ENCODE data around the gene BCL2L11.

BCL2L11 gene

DNA sequence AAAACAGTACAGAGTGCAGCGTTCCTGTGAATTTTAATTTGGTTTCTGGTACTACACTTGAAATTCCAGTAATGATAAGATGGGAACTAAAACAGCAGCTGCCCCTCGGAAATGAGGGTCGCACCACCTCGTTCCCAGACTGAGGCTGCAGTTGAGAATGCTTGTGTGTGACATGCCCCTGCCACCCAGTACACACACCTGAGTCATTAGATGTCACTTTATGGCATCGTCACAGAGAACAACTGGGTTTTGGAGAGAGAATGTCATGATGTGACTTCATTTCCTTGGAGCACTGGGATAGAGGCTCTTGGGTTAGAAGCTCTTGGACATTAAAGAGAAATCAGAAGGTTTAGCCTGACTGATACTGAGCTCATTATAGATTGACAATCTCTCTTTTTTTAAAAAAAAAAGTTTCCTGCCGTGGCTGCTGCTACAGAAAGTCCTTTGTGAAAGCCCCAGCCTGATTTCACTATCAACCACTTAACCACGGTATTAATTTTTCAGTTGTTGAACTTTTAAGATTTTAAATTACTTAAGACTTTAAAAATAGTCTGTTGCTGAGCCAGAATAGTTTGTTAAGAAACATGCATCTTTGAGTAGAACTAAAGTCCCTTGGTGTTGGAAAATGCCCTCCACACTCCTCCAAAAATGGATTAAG, 24.5 kb downstream of the BCL2L11 start:
- no peak for DNase-seq

DNA sequence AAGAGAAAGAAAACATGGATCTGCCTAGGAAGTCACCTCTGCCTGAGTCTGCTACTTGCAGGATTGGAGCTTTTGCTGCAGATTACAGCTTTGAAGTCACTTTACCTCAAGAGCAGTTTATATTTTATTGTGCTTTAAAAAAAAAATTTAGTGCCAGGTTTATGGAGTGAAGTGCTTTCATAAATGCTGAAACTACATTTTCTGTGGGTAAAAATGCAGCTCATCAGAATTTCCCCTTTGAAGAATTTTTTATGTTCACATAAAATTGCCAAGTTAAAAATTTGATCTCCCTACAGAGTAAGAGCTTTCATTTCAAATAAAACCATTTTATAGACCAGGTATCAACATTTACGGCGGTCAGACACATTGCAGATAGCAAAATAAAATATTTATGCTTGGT, 25.2 kb downstream of the BCL2L11 start:
- no peak for DNase-seq

- DNase-seq, result no peak
These were observed 27.6 kb downstream of the BCL2L11 start for GRCh38 chr2:111148225-111148873.

GRCh38 chr2:111148925-111149324, 28.2 kb downstream of the BCL2L11 start:
- DNase-seq, result no peak

DNA sequence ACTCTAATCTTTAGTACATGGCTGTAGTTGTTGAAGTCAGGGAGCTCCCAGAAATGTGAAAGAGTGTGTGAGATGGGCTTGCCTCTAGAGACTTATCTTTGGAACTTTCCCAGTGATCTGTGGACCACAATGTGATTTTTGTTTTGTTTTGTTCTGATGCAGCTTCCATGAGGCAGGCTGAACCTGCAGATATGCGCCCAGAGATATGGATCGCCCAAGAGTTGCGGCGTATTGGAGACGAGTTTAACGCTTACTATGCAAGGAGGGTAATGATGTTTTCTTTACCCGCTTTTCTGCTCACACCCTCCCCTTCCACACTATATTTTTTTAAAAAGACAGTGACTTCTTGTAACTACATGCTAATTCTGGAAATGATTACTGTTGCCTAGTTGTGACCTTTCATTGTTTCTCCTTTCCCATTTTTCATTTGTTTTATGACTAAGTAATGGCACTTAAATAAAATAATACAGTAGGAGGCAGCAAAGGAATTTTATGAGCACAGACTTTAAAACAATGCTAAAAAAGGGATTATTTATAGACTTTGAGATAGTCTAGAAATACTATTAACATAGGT, 29.3 kb downstream of the BCL2L11 start:
- DNase-seq, result no peak

GRCh38 chr2:111154758-111155157, 34.0 kb downstream of the BCL2L11 start:
- no peak for DNase-seq

DNA sequence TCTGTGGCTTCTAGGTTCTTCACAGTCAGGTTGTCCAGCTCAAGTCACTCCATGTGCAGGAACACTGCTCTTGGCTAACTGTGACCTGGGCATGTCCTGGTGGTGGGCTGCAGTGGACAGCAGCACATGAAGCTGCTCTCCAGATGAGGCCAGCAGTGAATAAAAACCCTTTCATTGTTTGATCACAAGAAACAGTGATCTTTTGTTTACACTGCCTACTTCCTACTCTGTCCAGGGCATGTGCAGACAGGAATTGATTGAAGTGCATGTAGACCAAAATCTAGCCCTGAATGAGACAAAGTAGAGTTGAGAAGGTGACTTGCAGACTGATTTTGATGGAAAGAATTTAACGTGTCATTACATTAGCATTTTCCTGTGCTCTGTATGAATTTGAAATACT, 34.9 kb downstream of the BCL2L11 start:
- DNase-seq, result no peak

- no peak for DNase-seq
These were observed 35.8 kb downstream of the BCL2L11 start for GRCh38 chr2:111156529-111156928.

DNA sequence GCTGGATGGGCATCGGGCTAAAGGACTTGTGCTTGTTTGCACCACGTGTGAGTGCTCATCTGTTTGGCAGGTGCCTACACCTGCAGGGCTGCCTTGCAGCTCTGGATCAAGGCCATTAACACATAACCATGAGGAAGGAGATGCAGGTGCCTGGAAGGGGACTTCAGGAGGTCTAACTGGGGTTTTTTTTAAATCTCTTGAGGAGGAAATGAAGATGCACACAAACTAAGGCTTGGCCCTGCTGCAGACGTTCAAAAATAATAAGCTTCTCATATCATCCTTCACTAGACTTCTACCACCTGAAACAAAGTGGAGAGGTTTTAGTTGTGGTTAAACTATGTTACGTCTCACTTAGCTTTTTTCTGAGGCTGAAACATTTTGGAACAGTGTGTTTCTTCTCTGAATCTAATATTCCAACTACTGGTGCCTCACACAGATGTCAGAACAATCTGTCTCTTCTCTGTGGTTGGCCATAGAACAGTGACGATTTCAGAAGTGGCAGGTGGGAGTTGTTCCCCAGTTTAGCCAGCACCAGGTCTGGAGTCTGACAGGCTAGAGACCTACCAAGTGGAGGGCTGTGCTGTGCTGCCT, 36.5 kb downstream of the BCL2L11 start:
- no peak for DNase-seq

GRCh38 chr2:111157798-111158197, 37.1 kb downstream of the BCL2L11 start:
- DNase-seq, result no peak

DNA sequence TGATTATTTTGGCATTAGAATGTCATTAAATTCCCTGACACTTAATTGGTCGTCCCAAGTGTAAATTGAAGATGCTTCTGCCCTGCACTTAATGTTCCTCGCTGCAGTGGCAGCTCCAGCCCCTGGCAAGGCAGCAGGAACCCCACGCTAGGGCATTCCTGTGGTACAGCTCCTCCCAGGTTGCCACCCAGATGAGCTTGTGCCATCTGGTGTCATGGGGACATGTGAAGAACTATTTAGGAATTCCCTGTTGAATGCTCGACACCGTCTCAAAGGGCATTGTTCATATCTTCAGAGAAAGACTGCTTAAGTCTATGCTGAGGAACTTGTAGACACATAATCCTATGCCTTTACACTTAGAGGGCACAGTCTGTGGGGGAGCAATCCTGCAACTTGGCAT, 38.9 kb downstream of the BCL2L11 start:
- no peak for DNase-seq

DNA sequence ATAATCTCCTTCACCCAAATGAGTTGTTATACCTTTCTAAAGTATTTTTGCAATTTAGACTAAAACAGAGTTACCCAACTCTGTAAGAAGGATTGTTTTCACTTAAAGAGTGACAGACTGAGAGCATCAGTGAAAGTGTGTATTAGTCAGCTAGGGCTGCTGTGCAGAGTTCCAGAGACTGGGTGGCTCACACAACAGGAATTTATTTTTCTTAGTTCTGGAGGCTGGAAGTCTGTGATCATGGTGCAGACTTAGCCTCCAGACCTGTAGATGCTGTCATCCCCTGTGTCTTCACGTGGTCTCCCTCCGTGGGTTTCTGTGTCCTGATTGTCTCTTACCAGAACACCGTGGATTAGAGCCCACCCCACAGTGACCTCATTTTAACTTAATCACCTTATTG, 40.0 kb downstream of the BCL2L11 start:
- no peak for DNase-seq

GRCh38 chr2:111161971-111162370, 41.3 kb downstream of the BCL2L11 start:
- DNase-seq, result no peak

DNA sequence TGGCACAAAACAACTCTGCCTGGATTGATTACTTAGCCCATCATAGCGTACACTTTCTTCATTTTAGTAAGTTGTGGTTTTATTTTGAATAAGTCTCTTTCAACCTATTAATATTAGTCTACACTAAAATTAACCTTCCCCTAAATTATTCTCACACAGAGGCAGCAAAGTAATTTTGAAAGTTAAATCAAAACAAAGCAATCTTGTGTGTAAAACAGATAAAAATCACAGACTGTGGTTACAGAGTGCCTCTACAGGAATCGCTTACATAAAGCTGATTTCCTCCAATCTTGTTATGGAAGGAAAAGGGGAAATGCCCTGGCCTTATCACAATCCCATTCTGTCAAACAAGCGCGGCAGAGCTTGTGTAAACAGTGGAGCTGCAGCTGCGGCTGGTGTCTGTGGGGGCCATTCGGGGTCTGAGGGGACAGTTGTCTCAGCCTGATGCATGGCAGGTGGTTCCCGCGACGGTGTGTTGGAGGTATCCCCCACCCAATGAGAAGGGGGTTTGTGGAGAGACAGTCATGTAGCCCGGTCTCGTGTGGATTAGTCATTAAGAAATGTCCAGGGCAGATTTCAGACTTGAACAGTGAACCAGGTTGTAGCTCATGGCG, 42.1 kb downstream of the BCL2L11 start:
- no peak for DNase-seq

- no peak for DNase-seq
These were observed 43.4 kb downstream of the BCL2L11 start for GRCh38 chr2:111164078-111164477.

- DNase-seq, result no peak
These were observed 44.4 kb downstream of the BCL2L11 start for GRCh38 chr2:111165084-111165483.

- DNase-seq, result no peak
These were observed 45.4 kb downstream of the BCL2L11 start for GRCh38 chr2:111166115-111166514.

DNA sequence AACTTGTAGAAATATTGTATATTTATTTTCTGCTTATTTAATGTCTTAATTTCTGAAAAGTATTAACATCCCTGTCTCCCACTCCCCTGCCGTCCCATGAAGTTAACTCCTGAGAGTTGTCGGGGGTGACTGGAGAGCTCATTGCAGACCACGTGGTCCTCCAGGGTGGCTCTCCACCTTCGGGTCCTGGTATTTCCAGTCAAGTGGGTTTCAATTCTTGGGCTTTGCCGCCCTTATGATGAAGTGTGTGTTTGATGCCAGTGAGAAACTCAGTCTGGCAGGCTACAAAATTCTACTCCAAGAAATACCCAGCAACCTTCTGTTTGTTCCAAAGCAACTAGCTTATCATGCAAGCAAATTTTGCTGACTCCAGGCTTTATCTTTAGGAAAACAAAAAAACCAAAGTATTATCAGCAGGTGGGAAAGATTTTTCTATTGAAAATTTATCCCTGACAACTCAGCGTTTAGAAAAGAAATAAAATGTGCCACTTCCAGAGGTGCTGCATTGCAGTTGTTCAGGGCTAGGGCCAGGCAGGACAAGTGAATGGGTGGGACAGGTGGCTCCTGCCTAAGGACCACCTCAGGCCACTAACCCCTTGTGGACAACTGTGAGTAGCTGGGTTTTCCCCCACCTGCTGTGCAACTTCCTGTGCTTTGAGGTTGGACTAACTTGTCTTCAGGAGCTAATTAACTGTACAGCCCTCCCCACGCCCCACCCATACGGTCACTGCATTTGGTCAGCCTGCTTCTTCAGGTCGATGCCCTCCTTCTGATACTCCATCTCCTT, 46.6 kb downstream of the BCL2L11 start:
- DNase-seq, result no peak

DNA sequence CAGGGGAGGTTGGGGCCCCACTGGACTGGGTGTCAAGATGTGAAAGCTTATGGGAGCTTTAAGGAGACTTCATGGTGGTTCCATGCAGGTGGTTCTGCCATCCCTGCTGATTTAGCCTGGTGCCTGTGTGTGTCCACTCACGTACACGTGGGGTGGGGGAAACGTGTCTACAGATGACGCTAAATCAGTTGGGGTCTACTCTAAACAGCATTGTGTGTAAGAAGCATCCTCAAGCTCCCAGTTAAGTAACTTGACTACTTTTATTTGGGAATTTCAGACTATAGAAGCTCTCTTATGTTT, 47.1 kb downstream of the BCL2L11 start:
- no peak for DNase-seq

GRCh38 chr2:111168528-111169239, 48.0 kb downstream of the BCL2L11 start:
- no peak for DNase-seq

GRCh38 chr2:111169268-111169667, 48.6 kb downstream of the BCL2L11 start:
- no peak for DNase-seq

- no peak for DNase-seq
These were observed 49.2 kb downstream of the BCL2L11 start for GRCh38 chr2:111169924-111170323.

Data from SIG-M5 (cell line).